Bronchial epithelial cell (primary cell): ENCODE measurements around the gene DTX4. TPM values are rescaled to one million over a fixed set of nuclear protein-coding genes. Genes with fewer than 3 reads are reported as not detected.

ENCODE experiments used
- DNase-seq: peaks from one replicate; pipeline ENCODE4 v3.0.0-alpha.2; 2010; ENCODE audit warnings: low read depth
- FAIRE-seq: peaks from 2 replicates; lab custom pipeline; 2011; peaks lifted over from hg19 to GRCh38; lab: Jason Lieb, UNC
- H3K27me3 ChIP-seq: 2 replicates; pipeline ENCODE4 v1.5.1; 2011; ENCODE audit warnings: low read length; ENCODE audit not compliant: control insufficient read depth, insufficient read depth
- H3K36me3 ChIP-seq: 2 replicates; pipeline ENCODE4 v1.5.1; 2011; ENCODE audit warnings: low read length; ENCODE audit not compliant: control insufficient read depth, insufficient read depth
- H3K4me3 ChIP-seq: 2 replicates; pipeline ENCODE4 v1.5.1; 2011; ENCODE audit warnings: mild to moderate bottlenecking, low read depth, low read length, control low read depth
- total RNA-seq: library from RNA; depleted of rRNA; stranded (reverse); fragments of >200 nt; gene quantifications from 2 replicates; pipeline ENCODE4 v1.2.1, GENCODE V29; 2014
- TF ChIP-seq, protein P1 (sequence below): IDR thresholded peaks from 2 replicates; pipeline ENCODE4 v1.5.1; 2011; ENCODE audit warnings: mild to moderate bottlenecking, moderate library complexity, low read length, control low read depth, inconsistent platforms; ENCODE audit not compliant: insufficient read depth, severe bottlenecking

Gene DTX4
- total RNA-seq, 1 donor from 2014 or later: 2.4 TPM

DNA sequence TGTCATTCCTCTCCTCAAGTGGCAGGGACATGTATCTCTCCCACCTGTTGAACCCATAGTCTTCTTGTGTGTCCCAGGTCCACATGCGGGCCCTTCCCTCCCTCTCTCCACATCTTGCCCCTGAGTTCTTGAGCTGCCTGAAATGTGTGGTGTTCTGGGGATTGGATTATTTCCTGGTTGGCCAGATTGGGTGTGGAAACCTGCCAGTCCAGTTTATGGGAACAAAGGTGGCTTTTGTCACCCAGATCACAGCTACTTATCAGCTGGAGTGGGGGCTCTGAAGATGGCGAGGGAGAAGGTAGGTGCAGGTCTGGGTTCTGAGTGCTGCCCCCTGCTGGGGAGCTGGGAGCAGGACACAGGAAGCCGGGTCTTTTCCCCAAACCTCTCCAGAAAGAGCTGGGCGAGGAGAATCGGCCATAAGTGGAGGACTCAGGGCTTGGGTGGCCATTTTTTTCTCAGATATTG lies 14.2 kb downstream of the DTX4 start:
- FAIRE-seq: no peak

DNA sequence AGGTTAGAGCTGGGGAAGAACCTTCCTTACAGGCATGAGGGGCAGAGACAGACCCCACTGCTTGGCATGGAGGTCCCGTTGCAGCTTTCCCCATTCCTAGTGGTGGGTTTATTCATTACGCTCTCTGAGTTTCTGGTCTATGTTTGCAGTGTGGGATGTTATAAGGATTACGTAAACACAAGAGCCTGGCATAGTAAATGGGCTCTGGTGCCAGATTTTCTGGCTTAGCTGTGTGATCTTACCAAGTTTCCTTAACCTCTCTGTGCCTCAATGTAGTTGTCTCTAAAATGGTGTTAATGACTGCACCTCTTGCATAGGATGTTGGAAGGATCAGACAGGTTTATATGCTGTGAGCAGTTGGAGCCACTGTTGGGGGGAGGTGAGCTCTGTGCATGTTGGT lies 15.1 kb downstream of the DTX4 start:
- TF ChIP-seq, protein P1, sequence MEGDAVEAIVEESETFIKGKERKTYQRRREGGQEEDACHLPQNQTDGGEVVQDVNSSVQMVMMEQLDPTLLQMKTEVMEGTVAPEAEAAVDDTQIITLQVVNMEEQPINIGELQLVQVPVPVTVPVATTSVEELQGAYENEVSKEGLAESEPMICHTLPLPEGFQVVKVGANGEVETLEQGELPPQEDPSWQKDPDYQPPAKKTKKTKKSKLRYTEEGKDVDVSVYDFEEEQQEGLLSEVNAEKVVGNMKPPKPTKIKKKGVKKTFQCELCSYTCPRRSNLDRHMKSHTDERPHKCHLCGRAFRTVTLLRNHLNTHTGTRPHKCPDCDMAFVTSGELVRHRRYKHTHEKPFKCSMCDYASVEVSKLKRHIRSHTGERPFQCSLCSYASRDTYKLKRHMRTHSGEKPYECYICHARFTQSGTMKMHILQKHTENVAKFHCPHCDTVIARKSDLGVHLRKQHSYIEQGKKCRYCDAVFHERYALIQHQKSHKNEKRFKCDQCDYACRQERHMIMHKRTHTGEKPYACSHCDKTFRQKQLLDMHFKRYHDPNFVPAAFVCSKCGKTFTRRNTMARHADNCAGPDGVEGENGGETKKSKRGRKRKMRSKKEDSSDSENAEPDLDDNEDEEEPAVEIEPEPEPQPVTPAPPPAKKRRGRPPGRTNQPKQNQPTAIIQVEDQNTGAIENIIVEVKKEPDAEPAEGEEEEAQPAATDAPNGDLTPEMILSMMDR: no peak
- Histone ChIP-seq H3K27me3 (no peaks in the 10 kb centered on the region), H3K4me3 (no peak overlapping the region), H3K36me3 (peaks cover 13% of the 10 kb centered on the region)
- DNase-seq (no peak), FAIRE-seq (no peak)

More for the DNA sequence above, 14.2 kb downstream of the DTX4 start:
- H3K4me3 ChIP-seq: no peak overlapping the region
- peak; percentile 18 for DNase-seq
- TF ChIP-seq, protein P1: peak; percentile 92
- peaks cover 14% of the 10 kb centered on the region for H3K36me3 ChIP-seq
- H3K27me3 ChIP-seq: no peaks in the 10 kb centered on the region

DNA sequence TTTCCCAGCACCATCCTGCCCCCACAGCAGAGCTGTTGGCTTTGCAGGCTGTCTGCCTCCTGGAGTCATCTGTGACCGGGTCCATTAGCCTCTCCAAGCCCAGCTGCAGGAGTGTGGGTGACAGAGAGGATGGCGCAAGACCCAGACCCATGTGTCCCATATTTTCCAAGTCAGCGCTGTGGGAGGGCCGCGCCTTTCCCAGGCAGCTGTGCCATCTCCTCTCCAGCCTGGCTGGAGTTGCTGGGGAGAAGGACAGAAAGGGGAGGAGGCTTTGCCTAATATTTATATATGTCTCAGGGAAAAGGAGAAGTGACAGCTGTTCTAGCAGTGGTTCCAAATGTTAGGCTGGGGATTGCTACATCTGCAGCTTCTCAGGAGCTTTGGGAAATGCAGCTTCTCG lies 15.7 kb downstream of the DTX4 start:
- DNase-seq: no peak
- H3K36me3 ChIP-seq: peaks cover 11% of the 10 kb centered on the region
- no peak overlapping the region for H3K4me3 ChIP-seq
- no peak for FAIRE-seq
- TF ChIP-seq, protein P1: no peak
- H3K27me3 ChIP-seq: no peaks in the 10 kb centered on the region

DNA sequence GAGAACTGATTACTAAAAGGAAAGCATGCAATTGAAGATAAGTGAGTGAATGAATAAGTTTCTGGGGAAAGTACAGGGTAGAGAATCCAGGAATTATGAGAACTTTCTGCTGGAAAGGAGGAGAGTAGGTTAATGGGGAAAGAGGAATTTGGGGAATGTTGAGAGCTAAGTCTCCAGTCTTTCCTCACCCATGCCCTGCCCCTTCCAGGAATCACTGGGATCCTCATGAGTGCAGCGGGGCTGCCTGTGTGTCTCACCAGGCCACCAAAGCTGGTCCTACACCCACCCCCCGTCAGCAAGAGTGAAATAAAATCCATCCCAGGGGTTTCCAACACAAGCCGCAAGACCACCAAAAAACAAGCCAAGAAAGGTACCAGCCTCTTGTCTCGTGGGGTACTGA lies 17.0 kb downstream of the DTX4 start:
- no peak overlapping the region for H3K4me3 ChIP-seq
- no peaks in the 10 kb centered on the region for H3K27me3 ChIP-seq
- FAIRE-seq (no peak), DNase-seq (no peak)
- TF ChIP-seq, protein P1: no peak
- peaks cover 15% of the 10 kb centered on the region for H3K36me3 ChIP-seq

DNA sequence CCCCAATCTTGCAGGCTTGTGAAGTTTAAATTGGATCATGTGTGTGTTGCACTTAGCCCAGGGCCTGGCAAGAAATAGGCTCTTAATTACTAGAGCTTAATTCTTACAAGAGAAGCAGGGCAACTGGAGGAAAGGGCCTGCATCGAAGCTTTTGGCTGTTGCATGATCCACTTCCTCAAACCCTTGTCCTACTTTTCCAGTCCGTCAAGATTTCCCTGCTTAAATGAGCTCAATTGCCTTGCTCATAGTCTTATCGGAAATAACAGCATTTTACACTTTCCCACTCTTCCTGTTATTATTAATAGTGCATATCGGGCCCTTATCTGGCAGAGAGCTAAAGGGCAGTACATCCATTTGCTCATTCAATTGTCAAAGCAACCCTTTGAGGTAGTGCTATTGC lies 18.1 kb downstream of the DTX4 start:
- DNase-seq (no peak), FAIRE-seq (peak; percentile 13)
- Histone ChIP-seq H3K4me3 (no peak overlapping the region), H3K36me3 (peaks cover 16% of the 10 kb centered on the region), H3K27me3 (no peaks in the 10 kb centered on the region)
- TF ChIP-seq, protein P1: no peak

DNA sequence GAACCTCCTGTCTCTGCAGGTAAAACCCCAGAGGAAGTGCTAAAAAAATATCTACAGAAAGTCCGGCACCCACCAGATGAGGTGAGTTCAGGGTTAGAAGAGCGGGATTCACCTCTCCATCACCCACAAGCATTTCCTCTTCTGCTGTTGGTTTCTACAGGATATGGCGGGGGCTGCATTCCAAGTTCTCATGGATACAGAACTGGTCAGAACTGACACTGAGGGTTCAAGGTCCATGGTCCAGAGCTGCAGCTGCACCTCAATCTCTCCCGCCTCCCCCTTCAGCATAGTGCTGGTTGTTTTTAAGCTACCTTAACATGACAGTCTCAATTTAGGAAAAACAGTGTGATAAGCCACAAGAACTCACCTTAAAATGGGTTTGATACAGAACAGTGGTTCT lies 19.2 kb downstream of the DTX4 start:
- peaks cover 20% of the 10 kb centered on the region for H3K36me3 ChIP-seq
- FAIRE-seq (no peak), DNase-seq (no peak)
- no peak overlapping the region for H3K4me3 ChIP-seq
- no peaks in the 10 kb centered on the region for H3K27me3 ChIP-seq
- TF ChIP-seq, protein P1: no peak
